DND-41 (cell line): ENCODE data around the gene SMC1A.

ENCODE experiments used
- EZH2 ChIP-seq: IDR thresholded peaks from 3 replicates; pipeline ENCODE4 v1.6.1; 2012; ENCODE audit warnings: borderline replicate concordance, low read depth, mild to moderate bottlenecking, moderate library complexity, low read length, inconsistent platforms; ENCODE audit not compliant: severe bottlenecking
- TF ChIP-seq, protein P1 (sequence below): IDR thresholded peaks from 2 replicates; pipeline ENCODE4 v1.5.1; 2012; ENCODE audit warnings: borderline replicate concordance, low read length, moderate library complexity, mild to moderate bottlenecking; ENCODE audit not compliant: poor library complexity, severe bottlenecking; ENCODE audit errors: extremely low read depth

DNA sequence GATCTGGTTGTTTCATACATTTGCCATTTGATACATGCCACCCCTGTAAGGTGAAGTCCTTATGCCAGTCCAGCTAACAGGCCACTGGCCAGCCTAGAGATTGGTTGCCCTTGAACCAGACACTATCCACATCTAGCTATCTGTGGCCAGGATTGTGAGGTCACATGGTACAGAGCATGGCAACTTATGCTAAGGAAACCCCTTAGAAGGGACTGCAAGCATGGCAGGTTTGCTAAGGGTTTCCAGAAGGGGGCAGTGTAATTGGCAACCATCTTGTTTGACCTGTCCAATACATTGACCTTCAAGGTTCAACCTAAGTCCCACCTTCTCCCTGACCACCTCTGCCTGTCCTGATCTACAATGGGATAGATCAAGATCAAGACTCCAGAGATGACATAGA lies 47.5 kb downstream of the SMC1A start:
- TF ChIP-seq, protein P1, sequence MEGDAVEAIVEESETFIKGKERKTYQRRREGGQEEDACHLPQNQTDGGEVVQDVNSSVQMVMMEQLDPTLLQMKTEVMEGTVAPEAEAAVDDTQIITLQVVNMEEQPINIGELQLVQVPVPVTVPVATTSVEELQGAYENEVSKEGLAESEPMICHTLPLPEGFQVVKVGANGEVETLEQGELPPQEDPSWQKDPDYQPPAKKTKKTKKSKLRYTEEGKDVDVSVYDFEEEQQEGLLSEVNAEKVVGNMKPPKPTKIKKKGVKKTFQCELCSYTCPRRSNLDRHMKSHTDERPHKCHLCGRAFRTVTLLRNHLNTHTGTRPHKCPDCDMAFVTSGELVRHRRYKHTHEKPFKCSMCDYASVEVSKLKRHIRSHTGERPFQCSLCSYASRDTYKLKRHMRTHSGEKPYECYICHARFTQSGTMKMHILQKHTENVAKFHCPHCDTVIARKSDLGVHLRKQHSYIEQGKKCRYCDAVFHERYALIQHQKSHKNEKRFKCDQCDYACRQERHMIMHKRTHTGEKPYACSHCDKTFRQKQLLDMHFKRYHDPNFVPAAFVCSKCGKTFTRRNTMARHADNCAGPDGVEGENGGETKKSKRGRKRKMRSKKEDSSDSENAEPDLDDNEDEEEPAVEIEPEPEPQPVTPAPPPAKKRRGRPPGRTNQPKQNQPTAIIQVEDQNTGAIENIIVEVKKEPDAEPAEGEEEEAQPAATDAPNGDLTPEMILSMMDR = peak; percentile 21
- no peak for TF ChIP-seq EZH2
